SK-N-MC (cell line): ENCODE results near the gene HSPB6.

Experiments used
- EZH2 ChIP-seq: fragments of 200-600 bp; sonication (generic); IDR thresholded peaks from one replicate; pipeline ENCODE4 v1.6.1; 2017; ENCODE audit warnings: antibody characterized with exemption
- POLR2AphosphoS5 ChIP-seq: IDR thresholded peaks from 2 replicates; pipeline ENCODE4 v1.6.1; 2012; ENCODE audit warnings: mild to moderate bottlenecking, low read depth, low read length, borderline replicate concordance

- no peak for TF ChIP-seq POLR2AphosphoS5
- no peak for TF ChIP-seq EZH2
Observed at GRCh38 chr19:35787227-35787799, 30.5 kb upstream of the HSPB6 start.
